Measurements from ENCODE around the gene GRB7.
"Not testable (repeated sequence)": the region's sequence is repeated elsewhere in the genome, so short reads cannot be mapped to it uniquely, and the experiment has no call there.

The GRB7 gene

GRCh38 chr17:39763051-39763820, 25.5 kb downstream of the GRB7 start:
- Histone ChIP-seq H3K27ac (ENCODE audit: low read depth, low read length) (0 out of 2 replicates have a peak overlapping the region, but pooled peaks have one; percentile 14), H3K27me3 (ENCODE audit: low read length) (no peaks in the 10 kb centered on the region), H4K20me1 (ENCODE audit: low read depth, low read length) (no peaks in the 10 kb centered on the region), H2AFZ (ENCODE audit: low read depth, low read length, severe bottlenecking) (no peak overlapping the region), H3K9me3 (ENCODE audit: insufficient read depth, low read length) (no peaks in the 10 kb centered on the region), H3K36me3 (ENCODE audit: low read length) (peaks cover 24% of the 10 kb centered on the region), H3K9ac (ENCODE audit: low read length) (no peak overlapping the region), H3K9me2 (replicated peaks; ENCODE audit: insufficient read depth, low read length) (no peaks in the 10 kb centered on the region), H3F3A (ENCODE audit: insufficient read depth) (peaks cover 51% of the 10 kb centered on the region), H3K79me2 (ENCODE audit: insufficient read depth, low read length) (peaks cover 46% of the 10 kb centered on the region), H3K4me3 (ENCODE audit: insufficient read depth, low read length, poor library complexity, severe bottlenecking) (no peak overlapping the region), H3K4me2 (ENCODE audit: low read depth, low read length, poor library complexity, severe bottlenecking) (no peak overlapping the region)
- TF ChIP-seq EZH2phosphoT487 (conservative IDR thresholded peaks at IDR 0.05; ENCODE audit: low read length): no peak
- no peak for TF ChIP-seq CTCF (IDR thresholded peaks at IDR 0.05; ENCODE audit: insufficient read depth, low read length, poor library complexity, severe bottlenecking)

- not testable (repeated sequence) for H4K20me1 ChIP-seq (ENCODE audit: low read depth, low read length); H3K4me2 ChIP-seq (ENCODE audit: low read depth, low read length, poor library complexity, severe bottlenecking); H3K9me3 ChIP-seq (ENCODE audit: insufficient read depth, low read length); H3K9me2 ChIP-seq (replicated peaks; ENCODE audit: insufficient read depth, low read length); H3K27me3 ChIP-seq (ENCODE audit: low read length); H2AFZ ChIP-seq (ENCODE audit: low read depth, low read length, severe bottlenecking); H3K4me3 ChIP-seq (ENCODE audit: insufficient read depth, low read length, poor library complexity, severe bottlenecking); H3K9ac ChIP-seq (ENCODE audit: low read length); H3K27ac ChIP-seq (ENCODE audit: low read depth, low read length)
- peaks cover 34% of the 10 kb centered on the region for H3K36me3 ChIP-seq (ENCODE audit: low read length)
- peaks cover 48% of the 10 kb centered on the region for H3F3A ChIP-seq (ENCODE audit: insufficient read depth)
- peaks cover 56% of the 10 kb centered on the region for H3K79me2 ChIP-seq (ENCODE audit: insufficient read depth, low read length)
Measured at GRCh38 chr17:39764171-39764570, 26.4 kb downstream of the GRB7 start.

- Histone ChIP-seq H3F3A (ENCODE audit: insufficient read depth) (peaks cover 49% of the 10 kb centered on the region), H3K9me2 (replicated peaks; ENCODE audit: insufficient read depth, low read length) (no peaks in the 10 kb centered on the region), H3K36me3 (ENCODE audit: low read length) (peaks cover 39% of the 10 kb centered on the region), H3K4me2 (ENCODE audit: low read depth, low read length, poor library complexity, severe bottlenecking) (no peak overlapping the region), H3K27me3 (ENCODE audit: low read length) (no peaks in the 10 kb centered on the region), H2AFZ (ENCODE audit: low read depth, low read length, severe bottlenecking) (no peak overlapping the region), H3K9me3 (ENCODE audit: insufficient read depth, low read length) (no peaks in the 10 kb centered on the region), H3K79me2 (ENCODE audit: insufficient read depth, low read length) (peaks cover 65% of the 10 kb centered on the region), H3K27ac (ENCODE audit: low read depth, low read length) (0 out of 2 replicates have a peak overlapping the region, but pooled peaks have one; percentile 5), H4K20me1 (ENCODE audit: low read depth, low read length) (no peaks in the 10 kb centered on the region), H3K9ac (ENCODE audit: low read length) (no peak overlapping the region), H3K4me3 (ENCODE audit: insufficient read depth, low read length, poor library complexity, severe bottlenecking) (no peak overlapping the region)
- TF ChIP-seq EZH2phosphoT487 (conservative IDR thresholded peaks at IDR 0.05; ENCODE audit: low read length) (no peak), CTCF (IDR thresholded peaks at IDR 0.05; ENCODE audit: insufficient read depth, low read length, poor library complexity, severe bottlenecking) (no peak)
Measured at GRCh38 chr17:39765175-39765574, 27.4 kb downstream of the GRB7 start.

- H3K27ac ChIP-seq (ENCODE audit: low read depth, low read length): no peak overlapping the region
Measured at GRCh38 chr17:39765766-39766165, 28.0 kb downstream of the GRB7 start.

More at GRCh38 chr17:39765766-39766165, 28.0 kb downstream of the GRB7 start:
- no peak overlapping the region for H3K9ac ChIP-seq (ENCODE audit: low read length)
- H3K9me2 ChIP-seq (replicated peaks; ENCODE audit: insufficient read depth, low read length): no peaks in the 10 kb centered on the region
- H2AFZ ChIP-seq (ENCODE audit: low read depth, low read length, severe bottlenecking): no peak overlapping the region
- H3K79me2 ChIP-seq (ENCODE audit: insufficient read depth, low read length): peaks cover 71% of the 10 kb centered on the region
- H3K36me3 ChIP-seq (ENCODE audit: low read length): peaks cover 39% of the 10 kb centered on the region
- no peak overlapping the region for H3K4me2 ChIP-seq (ENCODE audit: low read depth, low read length, poor library complexity, severe bottlenecking)
- H3K9me3 ChIP-seq (ENCODE audit: insufficient read depth, low read length): no peaks in the 10 kb centered on the region
- H3K27me3 ChIP-seq (ENCODE audit: low read length): no peaks in the 10 kb centered on the region
- H4K20me1 ChIP-seq (ENCODE audit: low read depth, low read length): no peaks in the 10 kb centered on the region
- H3F3A ChIP-seq (ENCODE audit: insufficient read depth): peaks cover 52% of the 10 kb centered on the region
- H3K4me3 ChIP-seq (ENCODE audit: insufficient read depth, low read length, poor library complexity, severe bottlenecking): no peak overlapping the region
- no peak for TF ChIP-seq CTCF (IDR thresholded peaks at IDR 0.05; ENCODE audit: insufficient read depth, low read length, poor library complexity, severe bottlenecking)
- no peak for TF ChIP-seq EZH2phosphoT487 (conservative IDR thresholded peaks at IDR 0.05; ENCODE audit: low read length)
